Uterus (tissue), 4 donors: ENCODE measurements around the gene LOXL3. TPM values are rescaled to one million over a fixed set of nuclear protein-coding genes. Genes with fewer than 3 reads are reported as not detected.

ENCODE experiments used
- DNase-seq, 2 donors: peaks; one replicate each; pipeline ENCODE4 v3.0.0-alpha.2; 2019 to 2020
- H3K27ac ChIP-seq, 2 donors: fragments of 200-600 bp; sonication (generic); 1 replicate in 1 of 2; 2 replicates in 1 of 2; pipeline ENCODE4 v1.5.1; 2016 to 2018
- H3K27me3 ChIP-seq, 2 donors: fragments of 200-600 bp; sonication (generic); one replicate each; pipeline ENCODE4 v1.5.1; 2018 to 2019; ENCODE audit warnings: control low read depth in 1 of 2
- H3K36me3 ChIP-seq, 2 donors: fragments of 200-600 bp; sonication (generic); one replicate each; pipeline ENCODE4 v1.5.1; 2019; ENCODE audit warnings: control low read depth in 1 of 2
- H3K4me1 ChIP-seq, 2 donors: fragments of 200-600 bp; sonication (generic); one replicate each; pipeline ENCODE4 v1.5.1; 2018 to 2019; ENCODE audit warnings: control low read depth in 1 of 2
- H3K4me3 ChIP-seq, 2 donors: fragments of 200-600 bp; sonication (generic); 1 replicate in 1 of 2; 2 replicates in 1 of 2; pipeline ENCODE4 v1.5.1; 2018 to 2019; ENCODE audit warnings: mild to moderate bottlenecking in 1 of 2
- H3K9me3 ChIP-seq, 2 donors: fragments of 200-600 bp; sonication (generic); one replicate each; pipeline ENCODE4 v1.5.1; 2019; ENCODE audit warnings: control low read depth in 1 of 2
- POLR2A ChIP-seq, 2 donors: fragments of 450-650 bp; IDR thresholded peaks; one replicate each; pipeline ENCODE4 v1.6.1; 2016; ENCODE audit warnings: antibody characterized with exemption in 2 of 2, mild to moderate bottlenecking in 1 of 2, moderate library complexity in 1 of 2
- intact Hi-C: fragments of 100-400 bp; cut with DNase I; formaldehyde crosslinking; loops from one replicate; pipeline ENCODE4 v1.15.1; 2023; ENCODE audit warnings: low total_unique reads
- total RNA-seq, 4 donors: library from RNA; depleted of rRNA in 3 of 4; stranded (reverse); fragments of >200 nt in 3 of 4; gene quantifications; one replicate each; pipeline versions ENCODE4 v1.1.0 to v1.2.4, GENCODE V29; 2014 to 2023
- TF ChIP-seq, protein P1 (sequence below), 4 experiments: fragments of 200-600 bp in 2 of 4; fragments of 450-650 bp in 2 of 4; sonication (generic) in 2 of 4; IDR thresholded peaks; one replicate each; pipeline ENCODE4 v1.5.1; 2016 to 2019; ENCODE audit warnings: antibody characterized with exemption in 4 of 4, mild to moderate bottlenecking in 2 of 4, moderate library complexity in 1 of 4
- donor health status: DM: yes; HTN: yes; CAD: no.

LOXL3 gene
- total RNA-seq, 4 donors from 2014 or later = 9.5 to 26.5 (median 17.5) TPM

DNA sequence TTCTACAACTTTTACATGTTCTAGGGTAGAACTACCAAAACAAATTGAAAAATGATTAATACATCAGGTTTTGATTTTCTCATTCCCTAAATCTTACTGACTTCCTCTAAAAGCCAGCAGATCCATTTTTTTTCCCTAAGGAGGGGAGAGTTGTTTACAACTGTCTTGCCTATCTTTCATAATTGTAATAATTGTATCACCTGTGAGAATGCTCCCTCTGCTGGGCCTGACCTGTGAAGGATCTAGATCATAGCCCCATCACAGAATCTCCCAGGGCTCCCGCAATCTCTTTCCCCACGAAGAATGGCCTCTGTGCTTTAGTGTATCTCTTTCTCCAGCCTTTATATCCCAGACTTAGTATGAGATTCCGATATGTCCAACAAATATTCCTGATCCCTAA, 9.1 kb downstream of the LOXL3 start:
- H3K27me3 ChIP-seq = no peaks in the 10 kb centered on the region
- H3K9me3 ChIP-seq = no peaks in the 10 kb centered on the region
- intact Hi-C loops = no loop called here
- TF ChIP-seq, protein P1, sequence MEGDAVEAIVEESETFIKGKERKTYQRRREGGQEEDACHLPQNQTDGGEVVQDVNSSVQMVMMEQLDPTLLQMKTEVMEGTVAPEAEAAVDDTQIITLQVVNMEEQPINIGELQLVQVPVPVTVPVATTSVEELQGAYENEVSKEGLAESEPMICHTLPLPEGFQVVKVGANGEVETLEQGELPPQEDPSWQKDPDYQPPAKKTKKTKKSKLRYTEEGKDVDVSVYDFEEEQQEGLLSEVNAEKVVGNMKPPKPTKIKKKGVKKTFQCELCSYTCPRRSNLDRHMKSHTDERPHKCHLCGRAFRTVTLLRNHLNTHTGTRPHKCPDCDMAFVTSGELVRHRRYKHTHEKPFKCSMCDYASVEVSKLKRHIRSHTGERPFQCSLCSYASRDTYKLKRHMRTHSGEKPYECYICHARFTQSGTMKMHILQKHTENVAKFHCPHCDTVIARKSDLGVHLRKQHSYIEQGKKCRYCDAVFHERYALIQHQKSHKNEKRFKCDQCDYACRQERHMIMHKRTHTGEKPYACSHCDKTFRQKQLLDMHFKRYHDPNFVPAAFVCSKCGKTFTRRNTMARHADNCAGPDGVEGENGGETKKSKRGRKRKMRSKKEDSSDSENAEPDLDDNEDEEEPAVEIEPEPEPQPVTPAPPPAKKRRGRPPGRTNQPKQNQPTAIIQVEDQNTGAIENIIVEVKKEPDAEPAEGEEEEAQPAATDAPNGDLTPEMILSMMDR (IDR thresholded peaks at IDR 0.05) = no peak
- TF ChIP-seq POLR2A (IDR thresholded peaks at IDR 0.05) = no peak
- no peaks in the 10 kb centered on the region for H3K36me3 ChIP-seq
- H3K4me3 ChIP-seq = no peak overlapping the region
- no peak for DNase-seq
- no peaks in the 10 kb centered on the region for H3K4me1 ChIP-seq
- no peak overlapping the region for H3K27ac ChIP-seq

DNA sequence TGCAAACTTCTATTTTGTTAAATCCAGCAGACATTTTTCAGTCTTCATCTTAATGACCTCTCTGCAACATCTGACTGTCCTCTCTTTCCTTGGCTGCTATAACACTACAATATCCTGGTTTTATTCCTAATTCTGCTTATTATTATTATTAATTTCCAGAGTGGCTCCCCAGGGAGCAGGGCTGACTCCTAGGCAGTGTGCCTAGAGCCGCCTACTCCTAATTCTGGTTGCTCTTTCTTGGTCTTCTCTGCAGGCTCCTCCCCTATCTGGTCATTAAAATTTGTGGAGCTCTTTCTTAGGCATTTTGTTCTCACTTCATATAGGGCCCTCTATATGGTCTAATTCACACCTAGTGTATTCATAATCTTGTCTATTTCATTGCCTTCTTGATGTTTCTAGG, 10.8 kb downstream of the LOXL3 start:
- Histone ChIP-seq H3K27ac (no peak overlapping the region), H3K9me3 (no peaks in the 10 kb centered on the region), H3K36me3 (no peaks in the 10 kb centered on the region), H3K4me1 (no peaks in the 10 kb centered on the region), H3K4me3 (no peak overlapping the region), H3K27me3 (no peaks in the 10 kb centered on the region)
- DNase-seq = no peak
- no peak for TF ChIP-seq POLR2A (IDR thresholded peaks at IDR 0.05)
- TF ChIP-seq, protein P1 (IDR thresholded peaks at IDR 0.05) = no peak
- intact Hi-C loops = no loop called here

DNA sequence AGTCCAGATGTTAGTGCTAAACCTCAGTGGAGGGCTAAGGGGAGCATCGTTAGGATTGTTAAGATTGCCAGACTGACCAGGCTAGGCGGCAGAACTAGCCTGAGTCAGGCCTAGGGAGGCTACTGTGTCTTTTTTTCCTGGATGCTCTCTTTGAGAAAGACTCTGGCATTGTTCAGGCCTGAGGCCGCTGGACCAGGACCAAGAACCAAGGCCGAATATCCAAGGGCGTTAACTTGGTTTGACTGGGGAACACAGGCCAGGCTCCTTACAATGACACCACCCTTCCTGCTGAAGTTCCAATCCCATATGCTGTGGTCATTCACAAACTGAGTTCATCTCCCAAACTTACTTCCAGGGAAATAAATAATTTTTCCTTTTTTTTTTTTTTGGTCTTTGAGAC, 13.5 kb downstream of the LOXL3 start:
- Histone ChIP-seq H3K27ac (no peak overlapping the region), H3K4me3 (no peak overlapping the region), H3K4me1 (no peaks in the 10 kb centered on the region), H3K36me3 (no peaks in the 10 kb centered on the region), H3K9me3 (no peaks in the 10 kb centered on the region), H3K27me3 (no peaks in the 10 kb centered on the region)
- intact Hi-C loops = no loop called here
- TF ChIP-seq, protein P1 (IDR thresholded peaks at IDR 0.05) = no peak
- TF ChIP-seq POLR2A (IDR thresholded peaks at IDR 0.05) = no peak
- no peak for DNase-seq

DNA sequence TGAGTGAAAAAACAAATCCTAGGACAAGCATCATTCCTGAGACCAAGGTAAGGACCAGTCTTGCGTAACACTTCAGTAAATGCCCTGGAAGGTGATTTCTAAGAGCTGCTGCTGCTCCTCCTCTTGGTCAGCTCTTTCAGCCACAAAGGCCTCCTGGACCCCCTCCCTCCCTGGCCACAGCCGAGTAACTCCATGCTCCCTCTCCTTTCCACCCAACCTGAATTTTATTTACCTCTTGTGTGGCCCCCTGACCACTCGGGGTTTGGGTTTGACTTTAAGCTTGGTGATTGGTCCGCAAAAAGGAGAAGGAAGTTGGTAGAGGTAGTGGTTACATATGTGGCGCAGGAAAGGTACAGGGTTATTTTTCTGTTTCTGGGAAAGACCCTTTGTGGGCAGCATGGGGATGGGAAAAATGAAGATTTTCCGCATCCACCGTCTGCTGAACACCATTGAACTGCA, 14.8 kb downstream of the LOXL3 start:
- Histone ChIP-seq H3K4me3 (no peak overlapping the region), H3K27me3 (no peaks in the 10 kb centered on the region), H3K36me3 (no peaks in the 10 kb centered on the region), H3K4me1 (no peaks in the 10 kb centered on the region), H3K9me3 (no peaks in the 10 kb centered on the region), H3K27ac (no peak overlapping the region)
- TF ChIP-seq, protein P1 (IDR thresholded peaks at IDR 0.05) = no peak
- no peak for TF ChIP-seq POLR2A (IDR thresholded peaks at IDR 0.05)
- DNase-seq = no peak
- intact Hi-C loops = no loop called here

GRCh38 chr2:74537140-74537539, 16.6 kb downstream of the LOXL3 start:
- Histone ChIP-seq H3K9me3 (no peaks in the 10 kb centered on the region), H3K27me3 (no peaks in the 10 kb centered on the region), H3K4me1 (no peaks in the 10 kb centered on the region), H3K4me3 (no peak overlapping the region), H3K36me3 (no peaks in the 10 kb centered on the region), H3K27ac (no peak overlapping the region)
- no peak for DNase-seq
- no peak for TF ChIP-seq POLR2A (IDR thresholded peaks at IDR 0.05)
- TF ChIP-seq, protein P1 (IDR thresholded peaks at IDR 0.05) = no peak
- intact Hi-C loops = no loop called here
